C4-2B (cell line): ENCODE measurements around the gene CDH23.

Experiments
- ZFX ChIP-seq: fragments of 450-650 bp; IDR thresholded peaks from 2 replicates; pipeline ENCODE4 v1.6.1; 2017
- TF ChIP-seq, protein P1 (sequence below): fragments of 450-650 bp; conservative IDR thresholded peaks from 2 replicates; pipeline ENCODE4 v1.5.1; 2017; ENCODE audit warnings: mild to moderate bottlenecking

DNA sequence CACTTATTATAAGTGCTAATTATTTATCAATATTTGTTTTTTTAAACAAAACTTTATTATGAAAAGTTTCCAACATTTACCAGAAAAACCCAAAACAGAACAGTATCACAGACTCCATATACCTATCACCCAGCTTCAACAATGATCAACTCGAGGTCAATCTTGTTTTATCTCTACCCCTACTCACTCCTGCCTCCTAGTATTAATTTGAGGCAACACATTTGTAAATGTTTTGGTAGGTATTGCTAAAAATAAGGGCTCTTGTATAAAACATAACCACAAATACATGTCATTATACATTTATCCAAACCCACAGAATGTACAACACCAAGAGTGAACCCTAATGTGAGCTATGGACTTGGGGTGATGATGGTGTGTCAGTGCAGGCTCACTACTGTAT is 15.9 kb upstream of the CDH23 start:
- TF ChIP-seq, protein P1, sequence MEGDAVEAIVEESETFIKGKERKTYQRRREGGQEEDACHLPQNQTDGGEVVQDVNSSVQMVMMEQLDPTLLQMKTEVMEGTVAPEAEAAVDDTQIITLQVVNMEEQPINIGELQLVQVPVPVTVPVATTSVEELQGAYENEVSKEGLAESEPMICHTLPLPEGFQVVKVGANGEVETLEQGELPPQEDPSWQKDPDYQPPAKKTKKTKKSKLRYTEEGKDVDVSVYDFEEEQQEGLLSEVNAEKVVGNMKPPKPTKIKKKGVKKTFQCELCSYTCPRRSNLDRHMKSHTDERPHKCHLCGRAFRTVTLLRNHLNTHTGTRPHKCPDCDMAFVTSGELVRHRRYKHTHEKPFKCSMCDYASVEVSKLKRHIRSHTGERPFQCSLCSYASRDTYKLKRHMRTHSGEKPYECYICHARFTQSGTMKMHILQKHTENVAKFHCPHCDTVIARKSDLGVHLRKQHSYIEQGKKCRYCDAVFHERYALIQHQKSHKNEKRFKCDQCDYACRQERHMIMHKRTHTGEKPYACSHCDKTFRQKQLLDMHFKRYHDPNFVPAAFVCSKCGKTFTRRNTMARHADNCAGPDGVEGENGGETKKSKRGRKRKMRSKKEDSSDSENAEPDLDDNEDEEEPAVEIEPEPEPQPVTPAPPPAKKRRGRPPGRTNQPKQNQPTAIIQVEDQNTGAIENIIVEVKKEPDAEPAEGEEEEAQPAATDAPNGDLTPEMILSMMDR = no peak
- no peak for TF ChIP-seq ZFX
